SK-N-SH (cell line): ENCODE measurements around the gene WDR87. TPM values are rescaled to one million over a fixed set of nuclear protein-coding genes. Genes with fewer than 3 reads are reported as not detected.

ENCODE experiments used
- CTCF ChIA-PET: fragments of 300-600, 350-600 bp; formaldehyde crosslinking; extraction: SDS; loops from one replicate; lab custom pipeline; 2021; lab: Yijun Ruan, JAX
- POLR2A ChIA-PET: fragments of 350-600 bp; sonication (Branson Sonifier 250); formaldehyde crosslinking; extraction: SDS; loops from one replicate; lab custom pipeline; 2020; ENCODE audit warnings: antibody characterized with exemption, inconsistent platforms; lab: Yijun Ruan, JAX
- DNase-seq: peaks from one replicate; pipeline ENCODE4 v3.0.0; 2012
- H2AFZ ChIP-seq: fragments of 200-600 bp; sonication (generic); 2 replicates; pipeline ENCODE4 v1.8.1; 2016; ENCODE audit warnings: antibody characterized with exemption, mild to moderate bottlenecking, low read depth
- H3F3A ChIP-seq: fragments of 200-600 bp; sonication (generic); replicated peaks from 2 replicates; pipeline ENCODE3; 2016; ENCODE audit warnings: antibody characterized with exemption, mild to moderate bottlenecking; ENCODE audit not compliant: insufficient read depth
- H3K27ac ChIP-seq, 2 experiments: fragments of 200-500 bp in 1 of 2; fragments of 200-600 bp in 1 of 2; sonication (Bioruptor generic) in 1 of 2; sonication (generic), shearing (Covaris generic) in 1 of 2; 2 replicates each; pipeline versions ENCODE4 v1.5.1 to v1.6.1; 2014 to 2016; ENCODE audit warnings: low read depth in 2 of 2, inconsistent platforms in 1 of 2, low read length in 1 of 2, mild to moderate bottlenecking in 1 of 2, mixed read lengths in 1 of 2
- H3K27me3 ChIP-seq: fragments of 200-600 bp; sonication (generic), shearing (Covaris generic); 2 replicates; pipeline ENCODE4 v1.6.1; 2016; ENCODE audit warnings: mixed run types; ENCODE audit not compliant: insufficient read depth
- H3K36me3 ChIP-seq, 2 experiments: fragments of 200-500 bp in 1 of 2; fragments of 200-600 bp in 1 of 2; sonication (Bioruptor generic) in 1 of 2; sonication (generic) in 1 of 2; replicated peaks in 1 of 2; 2 replicates each; pipeline versions ENCODE3 to v1.5.1; 2014 to 2016; ENCODE audit warnings: low read length in 1 of 2, mild to moderate bottlenecking in 1 of 2; ENCODE audit not compliant: insufficient read depth in 2 of 2, control insufficient read depth in 1 of 2
- H3K4me1 ChIP-seq, 2 experiments: fragments of 200-500 bp in 1 of 2; fragments of 200-600 bp in 1 of 2; sonication (Bioruptor generic) in 1 of 2; sonication (generic), shearing (Covaris generic) in 1 of 2; 2 replicates each; pipeline versions ENCODE4 v1.5.1 to v1.6.1; 2014 to 2016; ENCODE audit warnings: low read depth in 1 of 2, low read length in 1 of 2, mixed run types in 1 of 2; ENCODE audit not compliant: insufficient read depth in 2 of 2, control insufficient read depth in 1 of 2
- H3K4me2 ChIP-seq: fragments of 200-600 bp; sonication (generic), shearing (Covaris generic); 2 replicates; pipeline ENCODE4 v1.6.1; 2017; ENCODE audit warnings: mixed run types
- H3K4me3 ChIP-seq, 2 experiments: fragments of 200-500 bp in 1 of 2; fragments of 200-600 bp in 1 of 2; sonication (Bioruptor generic) in 1 of 2; sonication (generic), shearing (Covaris generic) in 1 of 2; 2 replicates each; pipeline versions ENCODE4 v1.5.1 to v1.8.1; 2014 to 2016; ENCODE audit warnings: low read depth in 2 of 2, inconsistent platforms in 1 of 2, low read length in 1 of 2, mild to moderate bottlenecking in 1 of 2, mixed read lengths in 1 of 2, moderate library complexity in 1 of 2
- H3K79me2 ChIP-seq: fragments of 200-600 bp; sonication (generic); 2 replicates; pipeline ENCODE4 v1.8.1; 2017; ENCODE audit warnings: mild to moderate bottlenecking; ENCODE audit not compliant: insufficient read depth
- H3K9ac ChIP-seq: fragments of 200-600 bp; sonication (generic); 2 replicates; pipeline ENCODE4 v1.6.1; 2017; ENCODE audit warnings: mixed run types
- H3K9me2 ChIP-seq: fragments of 200-600 bp; sonication (generic); 2 replicates; pipeline ENCODE4 v1.6.1; 2017; ENCODE audit warnings: mixed run types
- H3K9me3 ChIP-seq: fragments of 200-600 bp; sonication (generic); 2 replicates; pipeline ENCODE4 v1.6.1; 2017; ENCODE audit warnings: mixed run types, mild to moderate bottlenecking, moderate library complexity
- H4K20me1 ChIP-seq: fragments of 200-600 bp; sonication (generic); 2 replicates; pipeline ENCODE4 v1.6.1; 2017; ENCODE audit warnings: mild to moderate bottlenecking, mixed run types; ENCODE audit not compliant: insufficient read depth
- CTCF ChIP-seq: fragments of 200-600 bp; sonication (generic); IDR thresholded peaks from 2 replicates; pipeline ENCODE4 v1.6.1; 2017; ENCODE audit warnings: antibody characterized with exemption, mild to moderate bottlenecking, moderate library complexity
- ELF1 ChIP-seq: IDR thresholded peaks from 2 replicates; pipeline ENCODE4 v1.4.0; 2012
- EP300 ChIP-seq, 2 experiments: IDR thresholded peaks; 2 replicates each; pipeline versions ENCODE4 v1.4.0 to v1.6.1; 2012; ENCODE audit warnings: borderline replicate concordance in 1 of 2, low read depth in 1 of 2, low read length in 1 of 2
- FOXM1 ChIP-seq: IDR thresholded peaks from 2 replicates; pipeline ENCODE4 v1.4.0; 2012; ENCODE audit warnings: low read depth, mild to moderate bottlenecking
- JUND ChIP-seq: IDR thresholded peaks from 2 replicates; pipeline ENCODE4 v1.4.0; 2012
- MEF2A ChIP-seq: IDR thresholded peaks from 2 replicates; pipeline ENCODE4 v1.4.0; 2012; ENCODE audit warnings: low read depth, borderline replicate concordance
- MXI1 ChIP-seq: IDR thresholded peaks from 2 replicates; pipeline ENCODE4 v1.6.1; 2012; ENCODE audit warnings: mild to moderate bottlenecking, low read depth, low read length, improper control_type of control experiment
- NFIC ChIP-seq: IDR thresholded peaks from 2 replicates; pipeline ENCODE4 v1.4.0; 2012; ENCODE audit warnings: borderline replicate concordance
- NRF1 ChIP-seq: IDR thresholded peaks from 2 replicates; pipeline ENCODE4 v1.6.1; 2012; ENCODE audit warnings: low read depth, mild to moderate bottlenecking, low read length
- POLR2AphosphoS5 ChIP-seq: IDR thresholded peaks from 2 replicates; pipeline ENCODE4 v1.6.1; 2012; ENCODE audit warnings: low read depth, low read length
- RAD21 ChIP-seq: IDR thresholded peaks from 2 replicates; pipeline ENCODE4 v1.6.1; 2012; ENCODE audit warnings: mild to moderate bottlenecking, low read length
- RCOR1 ChIP-seq: fragments of 150-350 bp; IDR thresholded peaks from 2 replicates; pipeline ENCODE4 v1.6.1; 2017; ENCODE audit warnings: antibody characterized with exemption, low read length
- REST ChIP-seq: IDR thresholded peaks from 2 replicates; pipeline ENCODE4 v1.6.1; 2012; ENCODE audit warnings: mild to moderate bottlenecking, low read depth, low read length, moderate library complexity
- RFX5 ChIP-seq: IDR thresholded peaks from 2 replicates; pipeline ENCODE4 v1.6.1; 2012; ENCODE audit warnings: mild to moderate bottlenecking, improper control_type of control experiment, low read length
- TAF1 ChIP-seq: IDR thresholded peaks from 2 replicates; pipeline ENCODE4 v1.6.1; 2012; ENCODE audit warnings: low read depth, mild to moderate bottlenecking, low read length, moderate library complexity, borderline replicate concordance
- YY1 ChIP-seq: IDR thresholded peaks from 2 replicates; pipeline ENCODE4 v1.4.0; 2012; ENCODE audit warnings: low read depth, mild to moderate bottlenecking
- ZBTB33 ChIP-seq: IDR thresholded peaks from 2 replicates; pipeline ENCODE4 v1.4.0; 2012; ENCODE audit warnings: low read depth, borderline replicate concordance
- WGBS: methylation state at CpG from one replicate; pipeline ENCODE4 v1.1.6; 2017; ENCODE audit warnings: low lambda C conversion rate; 5-methylcytosine and 5-hydroxymethylcytosine counted together
- polyA plus RNA-seq, 3 experiments: library from polyadenylated mRNA; depleted of rRNA; stranded (reverse); fragments of >200 nt; gene quantifications; 2 replicates each; pipeline ENCODE4 v1.2.3, GENCODE V29; 2012

The WDR87 gene
- polyA plus RNA-seq, 1 of the 3 experiments (the other 2 are of a cell fraction) = not detected

GRCh38 chr19:37877147-37877546 lies 29.2 kb downstream of the WDR87 start:
- no peaks in the 10 kb centered on the region for H3K9me2 ChIP-seq
- no peaks in the 10 kb centered on the region for H3K4me1 ChIP-seq
- ChIA-PET POLR2A (no interaction called here), CTCF (no interaction called here)
- no peaks in the 10 kb centered on the region for H3F3A ChIP-seq
- H3K4me2 ChIP-seq = no peak overlapping the region
- H4K20me1 ChIP-seq = no peaks in the 10 kb centered on the region
- no peak overlapping the region for H2AFZ ChIP-seq
- TF ChIP-seq RCOR1 (no peak), YY1 (no peak), MXI1 (no peak), CTCF (no peak)
- H3K36me3 ChIP-seq = no peaks in the 10 kb centered on the region
- 25% methylated on average over 3 of the region's 3 CpGs for WGBS
- H3K79me2 ChIP-seq = no peaks in the 10 kb centered on the region
- H3K9ac ChIP-seq = no peak overlapping the region
- no peak overlapping the region for H3K4me3 ChIP-seq
- no peak overlapping the region for H3K27ac ChIP-seq
- no peaks in the 10 kb centered on the region for H3K27me3 ChIP-seq
- H3K9me3 ChIP-seq = no peaks in the 10 kb centered on the region
- no peak for DNase-seq

GRCh38 chr19:37876032-37876431 lies 30.4 kb downstream of the WDR87 start:
- H3K36me3 ChIP-seq = no peaks in the 10 kb centered on the region
- no peaks in the 10 kb centered on the region for H3K79me2 ChIP-seq
- H3K27me3 ChIP-seq = no peaks in the 10 kb centered on the region
- 5% methylated on average over 2 of the region's 2 CpGs for whole genome bisulfite sequencing
- TF ChIP-seq POLR2AphosphoS5 (no peak), MEF2A (no peak), NRF1 (no peak), TAF1 (no peak), ELF1 (no peak), REST (no peak), ZBTB33 (no peak), RCOR1 (no peak), JUND (no peak), NFIC (no peak), CTCF (no peak), RFX5 (no peak), FOXM1 (no peak), EP300 (IDR thresholded peaks at IDR 0.05; ENCODE audit: borderline replicate concordance in 1 of 2, low read depth in 1 of 2, low read length in 1 of 2) (no peak), RAD21 (no peak)
- H4K20me1 ChIP-seq = no peaks in the 10 kb centered on the region
- CTCF ChIA-PET = no interaction called here
- DNase-seq = no peak
- no peak overlapping the region for H2AFZ ChIP-seq
- H3K4me2 ChIP-seq = no peak overlapping the region
- H3K4me1 ChIP-seq = no peaks in the 10 kb centered on the region
- H3K27ac ChIP-seq = no peak overlapping the region
- H3K9ac ChIP-seq = no peak overlapping the region
- H3F3A ChIP-seq = no peaks in the 10 kb centered on the region
- POLR2A ChIA-PET = no interaction called here
- H3K9me2 ChIP-seq = no peaks in the 10 kb centered on the region
- no peaks in the 10 kb centered on the region for H3K9me3 ChIP-seq
- no peak overlapping the region for H3K4me3 ChIP-seq
